Measurements from ENCODE around the gene TNIK. TPM values are rescaled to one million over a fixed set of nuclear protein-coding genes. Genes with fewer than 3 reads are reported as not detected.

Gene TNIK
- total and polyA plus RNA-seq, 4 donors: 3.7 to 9.8 (median 5.2) TPM

DNA sequence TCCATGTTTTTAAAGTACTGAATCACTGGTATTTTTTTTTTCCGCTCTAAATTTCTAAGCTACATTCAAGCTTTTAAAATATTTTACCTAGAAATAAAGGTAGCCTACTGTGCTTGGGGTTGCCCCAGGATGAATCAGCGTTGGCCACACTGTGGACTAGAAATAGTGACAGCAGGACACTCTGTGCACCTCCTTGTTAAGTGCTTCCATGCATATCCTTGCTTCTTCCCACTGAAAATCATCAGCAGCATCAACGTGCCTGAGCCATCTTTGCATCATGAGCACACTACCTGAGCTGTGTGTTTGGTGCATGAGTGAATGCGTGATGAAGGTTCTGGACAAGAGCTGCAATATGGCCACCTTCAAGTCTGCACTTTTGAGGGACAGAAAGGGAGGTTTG, 291.7 kb downstream of the TNIK start:
- H3K27me3 ChIP-seq (ENCODE audit: control insufficient read depth in 4 of 4, insufficient read depth in 4 of 4, low read length in 3 of 4): no peaks in the 10 kb centered on the region
- no peaks in the 10 kb centered on the region for H3K9me3 ChIP-seq (ENCODE audit: control insufficient read depth in 4 of 4, low read length in 3 of 4)
- DNase-seq (ENCODE audit: low spot score): no peak
- peaks cover 0 to 24% (median 10%) of the 10 kb centered on the region in 4 donors for H3K4me1 ChIP-seq (ENCODE audit: control insufficient read depth in 4 of 4, insufficient read depth in 4 of 4, low read length in 3 of 4)
- TF ChIP-seq, protein P1, sequence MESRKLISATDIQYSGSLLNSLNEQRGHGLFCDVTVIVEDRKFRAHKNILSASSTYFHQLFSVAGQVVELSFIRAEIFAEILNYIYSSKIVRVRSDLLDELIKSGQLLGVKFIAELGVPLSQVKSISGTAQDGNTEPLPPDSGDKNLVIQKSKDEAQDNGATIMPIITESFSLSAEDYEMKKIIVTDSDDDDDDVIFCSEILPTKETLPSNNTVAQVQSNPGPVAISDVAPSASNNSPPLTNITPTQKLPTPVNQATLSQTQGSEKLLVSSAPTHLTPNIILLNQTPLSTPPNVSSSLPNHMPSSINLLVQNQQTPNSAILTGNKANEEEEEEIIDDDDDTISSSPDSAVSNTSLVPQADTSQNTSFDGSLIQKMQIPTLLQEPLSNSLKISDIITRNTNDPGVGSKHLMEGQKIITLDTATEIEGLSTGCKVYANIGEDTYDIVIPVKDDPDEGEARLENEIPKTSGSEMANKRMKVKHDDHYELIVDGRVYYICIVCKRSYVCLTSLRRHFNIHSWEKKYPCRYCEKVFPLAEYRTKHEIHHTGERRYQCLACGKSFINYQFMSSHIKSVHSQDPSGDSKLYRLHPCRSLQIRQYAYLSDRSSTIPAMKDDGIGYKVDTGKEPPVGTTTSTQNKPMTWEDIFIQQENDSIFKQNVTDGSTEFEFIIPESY (IDR thresholded peaks at IDR 0.05): no peak
- no peak for TF ChIP-seq RXRA (IDR thresholded peaks at IDR 0.05)
- no peak for TF ChIP-seq JUND (IDR thresholded peaks at IDR 0.05)
- TF ChIP-seq YY1 (IDR thresholded peaks at IDR 0.05): no peak
- no peak for TF ChIP-seq HNF4A (conservative IDR thresholded peaks at IDR 0.05)
- no peak for TF ChIP-seq RAD21 (IDR thresholded peaks at IDR 0.05)
- H3K9ac ChIP-seq (ENCODE audit: low read depth in 1 of 2, low read length in 2 of 2): no peak overlapping the region
- peaks cover 0 to 3% (median 0%) of the 10 kb centered on the region in 4 donors for H3K36me3 ChIP-seq (ENCODE audit: control insufficient read depth in 4 of 4, insufficient read depth in 3 of 4, low read depth in 1 of 4, low read length in 3 of 4)
- WGBS: 98% methylated on average over 4 of the region's 4 CpGs
- no peak overlapping the region for H3K27ac ChIP-seq (ENCODE audit: low read depth in 1 of 2, low read length in 2 of 2)
- no peak overlapping the region for H3K4me3 ChIP-seq (ENCODE audit: low read depth in 1 of 3, low read length in 3 of 3)

DNA sequence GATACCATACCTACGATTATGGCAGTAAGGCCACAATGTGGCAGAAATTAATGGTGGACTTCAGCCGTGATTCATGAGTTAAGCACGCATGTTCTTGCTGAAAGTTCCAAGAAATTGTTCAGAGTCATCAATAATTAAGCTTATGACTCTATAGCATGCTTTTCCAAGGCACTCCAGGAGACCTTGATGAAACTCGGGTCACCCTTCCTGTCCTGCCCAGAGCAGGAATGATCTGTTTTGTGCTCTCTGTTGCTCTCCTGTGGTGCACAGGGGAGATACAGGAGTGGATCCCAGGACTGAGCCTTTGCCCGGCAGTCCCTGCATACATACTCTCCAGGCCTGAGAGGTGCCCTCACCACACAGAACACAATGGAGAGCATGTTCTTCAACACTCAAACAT, 292.1 kb downstream of the TNIK start:
- no peaks in the 10 kb centered on the region for H3K27me3 ChIP-seq (ENCODE audit: control insufficient read depth in 4 of 4, insufficient read depth in 4 of 4, low read length in 3 of 4)
- 63% methylated on average over 5 of the region's 5 CpGs for WGBS
- TF ChIP-seq SP1 (IDR thresholded peaks at IDR 0.05) (no peak), RXRA (IDR thresholded peaks at IDR 0.05) (peak; percentile 7 to 35), GABPA (IDR thresholded peaks at IDR 0.05 in 1 of 2, conservative IDR thresholded peaks at IDR 0.05 in 1 of 2) (no peak), JUND (IDR thresholded peaks at IDR 0.05) (no peak), HNF4G (IDR thresholded peaks at IDR 0.05) (no peak), HNF4A (conservative IDR thresholded peaks at IDR 0.05) (peak in 1 of 2 donors; percentile 50), FOXA2 (IDR thresholded peaks at IDR 0.05) (no peak), FOXA1 (IDR thresholded peaks at IDR 0.05) (no peak), EGR1 (IDR thresholded peaks at IDR 0.05; ENCODE audit: low read depth in 2 of 2) (no peak), TAF1 (conservative IDR thresholded peaks at IDR 0.05) (no peak), NR2F2 (IDR thresholded peaks at IDR 0.05) (no peak), YY1 (IDR thresholded peaks at IDR 0.05) (no peak), RAD21 (IDR thresholded peaks at IDR 0.05) (peak; percentile 83 to 95)
- TF ChIP-seq, protein P1 (IDR thresholded peaks at IDR 0.05): no peak
- TF ChIP-seq, protein P2, sequence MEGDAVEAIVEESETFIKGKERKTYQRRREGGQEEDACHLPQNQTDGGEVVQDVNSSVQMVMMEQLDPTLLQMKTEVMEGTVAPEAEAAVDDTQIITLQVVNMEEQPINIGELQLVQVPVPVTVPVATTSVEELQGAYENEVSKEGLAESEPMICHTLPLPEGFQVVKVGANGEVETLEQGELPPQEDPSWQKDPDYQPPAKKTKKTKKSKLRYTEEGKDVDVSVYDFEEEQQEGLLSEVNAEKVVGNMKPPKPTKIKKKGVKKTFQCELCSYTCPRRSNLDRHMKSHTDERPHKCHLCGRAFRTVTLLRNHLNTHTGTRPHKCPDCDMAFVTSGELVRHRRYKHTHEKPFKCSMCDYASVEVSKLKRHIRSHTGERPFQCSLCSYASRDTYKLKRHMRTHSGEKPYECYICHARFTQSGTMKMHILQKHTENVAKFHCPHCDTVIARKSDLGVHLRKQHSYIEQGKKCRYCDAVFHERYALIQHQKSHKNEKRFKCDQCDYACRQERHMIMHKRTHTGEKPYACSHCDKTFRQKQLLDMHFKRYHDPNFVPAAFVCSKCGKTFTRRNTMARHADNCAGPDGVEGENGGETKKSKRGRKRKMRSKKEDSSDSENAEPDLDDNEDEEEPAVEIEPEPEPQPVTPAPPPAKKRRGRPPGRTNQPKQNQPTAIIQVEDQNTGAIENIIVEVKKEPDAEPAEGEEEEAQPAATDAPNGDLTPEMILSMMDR (IDR thresholded peaks at IDR 0.05; ENCODE audit: low read depth, low read length, missing input control): peak; percentile 62
- TF ChIP-seq, protein P3, sequence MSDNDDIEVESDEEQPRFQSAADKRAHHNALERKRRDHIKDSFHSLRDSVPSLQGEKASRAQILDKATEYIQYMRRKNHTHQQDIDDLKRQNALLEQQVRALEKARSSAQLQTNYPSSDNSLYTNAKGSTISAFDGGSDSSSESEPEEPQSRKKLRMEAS (IDR thresholded peaks at IDR 0.05): no peak
- TF ChIP-seq, protein P4, sequence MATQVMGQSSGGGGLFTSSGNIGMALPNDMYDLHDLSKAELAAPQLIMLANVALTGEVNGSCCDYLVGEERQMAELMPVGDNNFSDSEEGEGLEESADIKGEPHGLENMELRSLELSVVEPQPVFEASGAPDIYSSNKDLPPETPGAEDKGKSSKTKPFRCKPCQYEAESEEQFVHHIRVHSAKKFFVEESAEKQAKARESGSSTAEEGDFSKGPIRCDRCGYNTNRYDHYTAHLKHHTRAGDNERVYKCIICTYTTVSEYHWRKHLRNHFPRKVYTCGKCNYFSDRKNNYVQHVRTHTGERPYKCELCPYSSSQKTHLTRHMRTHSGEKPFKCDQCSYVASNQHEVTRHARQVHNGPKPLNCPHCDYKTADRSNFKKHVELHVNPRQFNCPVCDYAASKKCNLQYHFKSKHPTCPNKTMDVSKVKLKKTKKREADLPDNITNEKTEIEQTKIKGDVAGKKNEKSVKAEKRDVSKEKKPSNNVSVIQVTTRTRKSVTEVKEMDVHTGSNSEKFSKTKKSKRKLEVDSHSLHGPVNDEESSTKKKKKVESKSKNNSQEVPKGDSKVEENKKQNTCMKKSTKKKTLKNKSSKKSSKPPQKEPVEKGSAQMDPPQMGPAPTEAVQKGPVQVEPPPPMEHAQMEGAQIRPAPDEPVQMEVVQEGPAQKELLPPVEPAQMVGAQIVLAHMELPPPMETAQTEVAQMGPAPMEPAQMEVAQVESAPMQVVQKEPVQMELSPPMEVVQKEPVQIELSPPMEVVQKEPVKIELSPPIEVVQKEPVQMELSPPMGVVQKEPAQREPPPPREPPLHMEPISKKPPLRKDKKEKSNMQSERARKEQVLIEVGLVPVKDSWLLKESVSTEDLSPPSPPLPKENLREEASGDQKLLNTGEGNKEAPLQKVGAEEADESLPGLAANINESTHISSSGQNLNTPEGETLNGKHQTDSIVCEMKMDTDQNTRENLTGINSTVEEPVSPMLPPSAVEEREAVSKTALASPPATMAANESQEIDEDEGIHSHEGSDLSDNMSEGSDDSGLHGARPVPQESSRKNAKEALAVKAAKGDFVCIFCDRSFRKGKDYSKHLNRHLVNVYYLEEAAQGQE (IDR thresholded peaks at IDR 0.05): no peak
- TF ChIP-seq, protein P5, sequence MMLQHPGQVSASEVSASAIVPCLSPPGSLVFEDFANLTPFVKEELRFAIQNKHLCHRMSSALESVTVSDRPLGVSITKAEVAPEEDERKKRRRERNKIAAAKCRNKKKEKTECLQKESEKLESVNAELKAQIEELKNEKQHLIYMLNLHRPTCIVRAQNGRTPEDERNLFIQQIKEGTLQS (IDR thresholded peaks at IDR 0.05): no peak
- peaks cover 0 to 3% (median 1%) of the 10 kb centered on the region in 4 donors for H3K36me3 ChIP-seq (ENCODE audit: control insufficient read depth in 4 of 4, insufficient read depth in 3 of 4, low read depth in 1 of 4, low read length in 3 of 4)
- peaks cover 0 to 24% (median 10%) of the 10 kb centered on the region in 4 donors for H3K4me1 ChIP-seq (ENCODE audit: control insufficient read depth in 4 of 4, insufficient read depth in 4 of 4, low read length in 3 of 4)
- peaks cover 0 to 2% (median under 1%) of the 10 kb centered on the region in 4 donors for H3K9me3 ChIP-seq (ENCODE audit: control insufficient read depth in 4 of 4, low read length in 3 of 4)
- DNase-seq (ENCODE audit: low spot score): no peak
- no peak overlapping the region for H3K9ac ChIP-seq (ENCODE audit: low read depth in 1 of 2, low read length in 2 of 2)
- H3K4me3 ChIP-seq (ENCODE audit: low read depth in 1 of 3, low read length in 3 of 3): no peak overlapping the region
- no peak overlapping the region for H3K27ac ChIP-seq (ENCODE audit: low read depth in 1 of 2, low read length in 2 of 2)
